Epidermal melanocyte (primary cell): ENCODE data around the gene LHPP.

Source experiments
- DNase-seq: peaks from one replicate; pipeline ENCODE4 v3.0.0; 2011; ENCODE audit warnings: low spot score; ENCODE audit not compliant: insufficient read length

LHPP gene

GRCh38 chr10:124520558-124521428 lies 59.2 kb downstream of the LHPP start:
- no peak for DNase-seq

DNA sequence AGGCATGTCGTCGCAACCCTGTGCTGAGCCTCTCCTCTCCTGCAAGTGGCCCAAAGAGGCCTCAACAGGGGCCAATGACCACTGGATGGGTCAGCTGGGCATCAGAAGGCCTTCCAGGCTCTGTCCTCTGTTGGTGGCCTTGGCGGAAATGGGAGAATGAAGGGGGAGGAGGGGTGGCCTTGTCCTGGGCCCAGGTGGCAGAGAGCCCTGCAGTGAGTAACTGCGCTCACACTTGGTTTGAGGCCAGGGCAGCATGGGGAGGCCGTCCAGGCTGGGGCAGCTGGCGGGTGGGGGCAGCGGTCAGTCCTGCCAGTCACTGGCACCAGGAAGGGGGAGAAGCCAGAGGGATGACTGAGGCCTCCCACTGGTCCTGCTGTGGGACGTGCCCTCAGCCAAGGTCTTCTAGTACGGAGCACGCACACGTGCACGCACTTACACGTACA lies 59.8 kb downstream of the LHPP start:
- DNase-seq = no peak

DNA sequence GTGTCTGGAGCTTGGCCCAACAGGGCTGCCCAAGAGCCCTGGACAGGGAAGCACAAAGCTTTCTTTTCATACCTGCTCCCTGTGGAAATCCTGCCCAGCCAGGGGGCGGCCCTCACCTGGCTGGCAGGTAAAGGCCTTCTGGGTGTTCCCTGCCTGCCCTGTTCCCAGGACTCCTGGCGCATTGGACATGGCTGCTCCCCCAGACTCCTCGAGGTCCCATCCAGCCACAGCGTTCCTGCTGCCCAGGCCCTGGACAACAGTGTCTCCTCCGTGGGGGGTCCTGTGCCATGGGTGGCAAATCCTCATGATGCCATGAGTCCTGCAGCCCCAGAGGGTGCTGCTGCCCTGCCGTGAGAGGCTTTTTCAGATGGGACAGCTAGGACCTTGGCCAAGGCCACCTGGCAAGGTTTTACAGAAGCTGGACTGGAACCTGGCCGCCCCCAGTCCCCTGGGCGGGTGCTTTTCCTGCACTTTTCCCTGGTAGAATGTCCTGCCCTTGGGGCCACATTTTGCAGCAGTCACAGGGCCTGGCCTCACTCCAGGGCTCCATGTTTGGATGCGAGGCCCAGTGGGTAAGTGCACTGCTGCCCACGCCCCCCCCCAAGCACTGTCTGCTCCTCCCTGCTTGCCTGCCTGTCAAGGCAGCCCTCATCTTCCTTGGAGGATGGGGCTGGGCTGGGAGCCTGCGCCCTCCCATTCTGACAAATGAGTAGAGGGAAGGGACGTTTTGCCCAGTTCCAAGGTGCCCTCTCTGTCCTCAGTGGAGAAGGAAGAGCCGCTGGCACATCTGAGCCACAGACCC lies 60.7 kb downstream of the LHPP start:
- DNase-seq = no peak

DNA sequence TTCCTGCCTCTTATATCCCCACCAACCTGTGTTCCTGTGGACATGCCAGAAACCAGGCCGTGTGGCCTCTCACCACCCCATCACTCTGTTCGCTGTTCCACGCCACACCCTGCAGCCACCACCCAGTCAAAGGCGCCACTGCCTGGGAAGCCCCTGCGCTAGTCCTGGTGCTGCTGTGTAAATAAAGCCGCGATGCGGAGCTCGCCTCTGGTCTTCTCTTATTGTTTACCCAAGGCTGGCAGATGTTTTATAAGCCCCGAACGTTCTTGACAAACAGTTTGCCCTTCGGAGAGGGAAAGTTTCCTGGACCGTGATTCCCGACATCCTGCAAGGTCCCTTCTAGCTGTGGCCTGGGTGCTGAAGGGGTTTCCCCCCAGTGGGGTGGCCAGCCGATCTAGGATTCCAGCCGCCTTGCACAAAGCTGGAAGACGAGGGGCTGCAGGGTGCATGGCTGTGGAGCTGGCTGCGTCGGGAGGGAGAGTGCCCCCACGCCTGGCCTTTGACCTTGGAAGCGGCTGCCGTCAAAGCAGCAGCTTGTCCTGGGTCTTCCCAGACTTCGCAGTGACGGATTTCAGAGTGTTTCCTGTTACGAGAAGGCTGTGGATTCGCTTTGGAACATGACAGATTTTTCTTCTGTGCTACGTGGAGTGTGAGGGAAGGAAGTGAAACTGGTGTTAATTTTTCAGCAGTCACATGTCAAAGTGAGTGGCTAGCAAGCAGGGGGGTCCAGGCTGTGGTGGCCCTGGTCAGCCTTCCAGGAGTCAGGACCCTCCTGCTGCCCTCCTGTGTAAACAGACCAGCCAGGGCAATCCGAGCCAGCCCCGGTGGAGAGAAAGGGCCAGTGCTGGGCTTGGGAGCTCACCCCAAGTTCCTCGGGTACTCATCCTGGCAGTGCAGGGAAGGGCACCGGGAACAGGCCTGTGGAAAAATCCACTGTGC lies 61.6 kb downstream of the LHPP start:
- no peak for DNase-seq

DNA sequence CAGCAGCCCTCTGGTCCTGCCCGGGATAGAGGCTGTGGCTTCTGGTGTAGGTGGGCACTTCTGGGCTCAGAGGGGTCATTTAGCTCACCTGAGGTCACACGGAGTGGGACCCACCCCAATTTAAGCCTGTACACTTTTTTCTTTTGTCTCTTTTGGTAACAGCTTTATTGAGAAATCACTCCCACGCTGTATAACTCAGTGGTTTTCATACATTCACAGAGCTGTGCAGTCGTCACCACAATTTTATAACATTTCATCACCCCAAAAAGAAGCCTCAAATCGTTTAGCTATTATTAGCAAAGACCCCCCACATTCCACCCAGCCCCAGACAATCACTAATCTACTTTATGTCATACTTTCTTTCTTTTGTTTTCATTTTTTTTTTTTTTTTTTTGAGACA lies 62.3 kb downstream of the LHPP start:
- no peak for DNase-seq

DNA sequence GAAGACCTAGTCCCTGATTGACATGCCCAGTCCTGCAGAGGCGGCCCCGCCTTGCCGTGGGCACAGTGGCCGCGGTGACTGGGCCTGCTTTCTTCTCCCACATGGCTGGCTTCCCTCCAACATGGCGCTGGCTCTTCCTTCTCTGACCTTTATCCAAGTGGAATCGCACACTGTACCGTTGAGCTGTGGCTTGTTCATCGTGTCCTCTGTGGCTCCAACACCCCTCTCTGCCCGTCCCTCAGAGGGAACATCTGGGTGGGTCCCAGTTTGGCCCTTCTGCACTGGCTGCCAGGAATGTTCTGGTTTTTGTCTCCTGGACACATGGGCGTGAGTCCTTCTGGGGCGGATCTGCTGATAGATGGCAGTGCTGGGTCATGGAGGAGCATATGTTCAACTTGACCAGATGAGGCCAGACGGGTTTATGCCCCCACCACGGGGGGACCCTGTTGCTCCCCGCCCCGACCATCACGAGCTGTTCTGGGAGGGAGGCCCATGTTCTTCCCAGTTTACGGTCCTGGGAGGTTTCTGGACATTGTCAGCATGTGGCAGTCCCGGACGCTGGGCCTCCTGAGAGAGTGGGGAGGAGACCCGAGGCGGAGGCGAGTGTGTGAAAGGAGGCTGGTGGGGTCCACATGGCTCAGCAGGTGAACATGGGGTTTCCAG lies 63.5 kb downstream of the LHPP start:
- no peak for DNase-seq

DNA sequence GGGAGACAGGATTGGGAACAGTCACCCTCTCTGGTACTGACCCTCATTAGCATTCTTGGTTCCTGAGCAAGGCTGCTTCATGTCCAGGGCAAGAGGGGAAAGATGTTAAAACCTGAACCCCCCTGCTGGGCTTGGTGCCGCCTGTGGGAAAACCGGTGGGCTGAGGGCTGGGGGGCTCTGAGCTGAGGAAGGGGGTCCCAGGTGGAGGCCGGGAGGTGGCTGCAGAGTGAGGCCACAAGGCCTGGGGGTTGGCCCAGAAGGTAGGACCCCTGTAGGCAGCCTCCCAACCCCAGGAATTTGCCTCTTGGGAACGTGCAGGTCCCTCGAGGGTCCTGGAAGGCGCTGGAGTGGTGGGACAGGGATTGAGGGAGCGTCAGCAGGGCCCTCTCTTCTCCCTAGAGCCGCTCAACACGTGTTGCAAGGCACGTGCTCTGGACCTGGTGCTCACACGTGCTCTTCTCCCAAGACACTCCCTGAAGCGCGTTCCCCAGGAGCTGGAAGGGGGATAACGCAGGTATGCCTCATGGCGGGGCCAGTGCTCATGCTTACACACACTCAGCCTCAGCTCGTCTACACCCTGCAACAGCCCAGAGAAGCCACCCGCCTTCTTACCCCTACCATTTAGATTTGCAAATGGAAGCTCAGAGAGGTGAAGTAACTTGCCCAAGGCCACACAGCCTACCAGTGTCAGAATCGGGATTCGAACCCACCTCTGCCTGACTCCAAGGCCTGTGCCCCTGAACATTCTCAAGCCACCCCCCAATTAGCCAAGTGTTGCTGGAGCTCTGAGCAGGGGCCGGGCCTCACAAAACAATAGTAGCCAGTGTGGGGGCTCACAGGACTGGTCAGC lies 64.4 kb downstream of the LHPP start:
- DNase-seq = no peak

- DNase-seq = no peak
Observed at GRCh38 chr10:124526621-124527267, 65.1 kb downstream of the LHPP start.

GRCh38 chr10:124527874-124528395 lies 66.3 kb downstream of the LHPP start:
- no peak for DNase-seq

GRCh38 chr10:124529661-124530214 lies 68.1 kb downstream of the LHPP start:
- no peak for DNase-seq

- peak; percentile 91 for DNase-seq
Observed at GRCh38 chr10:124530215-124530665, 68.6 kb downstream of the LHPP start.

- no peak for DNase-seq
Observed at GRCh38 chr10:124530816-124531215, 69.2 kb downstream of the LHPP start.

- DNase-seq = no peak
Observed at GRCh38 chr10:124532106-124532641, 70.6 kb downstream of the LHPP start.

DNA sequence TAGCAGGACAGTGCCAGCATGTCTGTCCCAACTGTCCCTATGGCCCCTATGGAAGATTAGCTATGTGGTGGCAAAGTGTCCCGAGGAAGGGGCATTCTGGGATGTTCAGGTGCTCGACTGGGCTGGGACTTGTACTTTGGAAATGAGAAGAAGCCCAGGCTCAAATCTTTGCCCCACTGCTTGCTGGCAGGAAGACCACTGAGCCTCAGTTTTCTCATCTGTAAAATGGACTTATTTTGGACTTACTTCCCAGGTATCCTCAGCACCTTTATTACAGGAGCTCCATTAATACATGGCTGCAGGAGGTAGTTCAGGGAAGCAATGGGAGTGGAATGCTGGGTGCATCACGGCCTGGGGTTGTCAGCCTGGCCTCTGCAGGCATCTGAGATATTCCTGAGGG lies 71.2 kb downstream of the LHPP start:
- DNase-seq = no peak

GRCh38 chr10:124533266-124533665 lies 71.6 kb downstream of the LHPP start:
- no peak for DNase-seq

- no peak for DNase-seq
Observed at GRCh38 chr10:124534231-124534798, 72.7 kb downstream of the LHPP start.

GRCh38 chr10:124534826-124535601 lies 73.4 kb downstream of the LHPP start:
- no peak for DNase-seq
